Measurements from ENCODE around the gene LRRC41.

DNA sequence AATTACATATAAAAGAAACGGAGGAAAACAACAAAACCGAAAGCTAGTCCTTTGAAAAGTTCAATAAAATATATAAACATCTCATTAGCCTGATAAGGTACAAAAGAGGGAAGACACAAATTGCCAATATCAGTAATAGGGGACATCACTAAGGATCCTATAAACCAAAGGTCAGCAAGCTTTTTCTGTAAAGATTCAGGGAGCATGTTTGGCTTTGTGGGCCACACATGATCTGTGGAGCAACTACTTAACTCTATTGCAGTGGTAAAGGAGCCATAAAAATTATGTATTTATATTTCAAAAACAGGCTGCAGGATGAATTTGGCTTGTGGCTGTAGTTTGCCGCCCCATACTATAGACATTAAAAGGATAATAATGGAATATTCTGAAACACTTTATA is 31.7 kb upstream of the LRRC41 start:
- TF ChIP-seq, protein P1, sequence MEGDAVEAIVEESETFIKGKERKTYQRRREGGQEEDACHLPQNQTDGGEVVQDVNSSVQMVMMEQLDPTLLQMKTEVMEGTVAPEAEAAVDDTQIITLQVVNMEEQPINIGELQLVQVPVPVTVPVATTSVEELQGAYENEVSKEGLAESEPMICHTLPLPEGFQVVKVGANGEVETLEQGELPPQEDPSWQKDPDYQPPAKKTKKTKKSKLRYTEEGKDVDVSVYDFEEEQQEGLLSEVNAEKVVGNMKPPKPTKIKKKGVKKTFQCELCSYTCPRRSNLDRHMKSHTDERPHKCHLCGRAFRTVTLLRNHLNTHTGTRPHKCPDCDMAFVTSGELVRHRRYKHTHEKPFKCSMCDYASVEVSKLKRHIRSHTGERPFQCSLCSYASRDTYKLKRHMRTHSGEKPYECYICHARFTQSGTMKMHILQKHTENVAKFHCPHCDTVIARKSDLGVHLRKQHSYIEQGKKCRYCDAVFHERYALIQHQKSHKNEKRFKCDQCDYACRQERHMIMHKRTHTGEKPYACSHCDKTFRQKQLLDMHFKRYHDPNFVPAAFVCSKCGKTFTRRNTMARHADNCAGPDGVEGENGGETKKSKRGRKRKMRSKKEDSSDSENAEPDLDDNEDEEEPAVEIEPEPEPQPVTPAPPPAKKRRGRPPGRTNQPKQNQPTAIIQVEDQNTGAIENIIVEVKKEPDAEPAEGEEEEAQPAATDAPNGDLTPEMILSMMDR (IDR thresholded peaks at IDR 0.05; ENCODE audit: poor library complexity, severe bottlenecking): no peak
- no peak for TF ChIP-seq EZH2 (IDR thresholded peaks at IDR 0.05; ENCODE audit: borderline replicate concordance, insufficient read depth, low read length, poor library complexity, severe bottlenecking)
- TF ChIP-seq SMC3 (conservative IDR thresholded peaks at IDR 0.05; ENCODE audit: poor library complexity): no peak
- TF ChIP-seq POLR2AphosphoS5 (IDR thresholded peaks at IDR 0.05): no peak
- TF ChIP-seq, protein P2, sequence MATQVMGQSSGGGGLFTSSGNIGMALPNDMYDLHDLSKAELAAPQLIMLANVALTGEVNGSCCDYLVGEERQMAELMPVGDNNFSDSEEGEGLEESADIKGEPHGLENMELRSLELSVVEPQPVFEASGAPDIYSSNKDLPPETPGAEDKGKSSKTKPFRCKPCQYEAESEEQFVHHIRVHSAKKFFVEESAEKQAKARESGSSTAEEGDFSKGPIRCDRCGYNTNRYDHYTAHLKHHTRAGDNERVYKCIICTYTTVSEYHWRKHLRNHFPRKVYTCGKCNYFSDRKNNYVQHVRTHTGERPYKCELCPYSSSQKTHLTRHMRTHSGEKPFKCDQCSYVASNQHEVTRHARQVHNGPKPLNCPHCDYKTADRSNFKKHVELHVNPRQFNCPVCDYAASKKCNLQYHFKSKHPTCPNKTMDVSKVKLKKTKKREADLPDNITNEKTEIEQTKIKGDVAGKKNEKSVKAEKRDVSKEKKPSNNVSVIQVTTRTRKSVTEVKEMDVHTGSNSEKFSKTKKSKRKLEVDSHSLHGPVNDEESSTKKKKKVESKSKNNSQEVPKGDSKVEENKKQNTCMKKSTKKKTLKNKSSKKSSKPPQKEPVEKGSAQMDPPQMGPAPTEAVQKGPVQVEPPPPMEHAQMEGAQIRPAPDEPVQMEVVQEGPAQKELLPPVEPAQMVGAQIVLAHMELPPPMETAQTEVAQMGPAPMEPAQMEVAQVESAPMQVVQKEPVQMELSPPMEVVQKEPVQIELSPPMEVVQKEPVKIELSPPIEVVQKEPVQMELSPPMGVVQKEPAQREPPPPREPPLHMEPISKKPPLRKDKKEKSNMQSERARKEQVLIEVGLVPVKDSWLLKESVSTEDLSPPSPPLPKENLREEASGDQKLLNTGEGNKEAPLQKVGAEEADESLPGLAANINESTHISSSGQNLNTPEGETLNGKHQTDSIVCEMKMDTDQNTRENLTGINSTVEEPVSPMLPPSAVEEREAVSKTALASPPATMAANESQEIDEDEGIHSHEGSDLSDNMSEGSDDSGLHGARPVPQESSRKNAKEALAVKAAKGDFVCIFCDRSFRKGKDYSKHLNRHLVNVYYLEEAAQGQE (IDR thresholded peaks at IDR 0.05; ENCODE audit: borderline replicate concordance): no peak
- TF ChIP-seq EP300 (conservative IDR thresholded peaks at IDR 0.05; ENCODE audit: poor library complexity, severe bottlenecking): no peak
- TF ChIP-seq TAF1 (IDR thresholded peaks at IDR 0.05; ENCODE audit: low read depth): no peak
- TF ChIP-seq MXI1 (conservative IDR thresholded peaks at IDR 0.05; ENCODE audit: poor library complexity, severe bottlenecking): no peak

Data from neural cell (in vitro differentiated cells).